Measurements from ENCODE around the gene PHF2. TPM values are rescaled to one million over a fixed set of nuclear protein-coding genes. Genes with fewer than 3 reads are reported as not detected.

PHF2 gene
- total RNA-seq, 4 donors from 2014 or later = 22.6 to 40.2 (median 28.4) TPM

- Histone ChIP-seq H3K27me3 (no peaks in the 10 kb centered on the region), H3K4me1 (peaks cover 26% of the 10 kb centered on the region), H3K4me3 (no peak overlapping the region), H3K36me3 (no peaks in the 10 kb centered on the region), H3K27ac (no peak overlapping the region), H3K9me3 (no peaks in the 10 kb centered on the region)
- WGBS = 77% methylated on average over 5 of the region's 5 CpGs
- TF ChIP-seq EP300 (IDR thresholded peaks at IDR 0.05) (no peak), POLR2AphosphoS5 (IDR thresholded peaks at IDR 0.05) (no peak), POLR2A (IDR thresholded peaks at IDR 0.05) (no peak)
- TF ChIP-seq, protein P1, sequence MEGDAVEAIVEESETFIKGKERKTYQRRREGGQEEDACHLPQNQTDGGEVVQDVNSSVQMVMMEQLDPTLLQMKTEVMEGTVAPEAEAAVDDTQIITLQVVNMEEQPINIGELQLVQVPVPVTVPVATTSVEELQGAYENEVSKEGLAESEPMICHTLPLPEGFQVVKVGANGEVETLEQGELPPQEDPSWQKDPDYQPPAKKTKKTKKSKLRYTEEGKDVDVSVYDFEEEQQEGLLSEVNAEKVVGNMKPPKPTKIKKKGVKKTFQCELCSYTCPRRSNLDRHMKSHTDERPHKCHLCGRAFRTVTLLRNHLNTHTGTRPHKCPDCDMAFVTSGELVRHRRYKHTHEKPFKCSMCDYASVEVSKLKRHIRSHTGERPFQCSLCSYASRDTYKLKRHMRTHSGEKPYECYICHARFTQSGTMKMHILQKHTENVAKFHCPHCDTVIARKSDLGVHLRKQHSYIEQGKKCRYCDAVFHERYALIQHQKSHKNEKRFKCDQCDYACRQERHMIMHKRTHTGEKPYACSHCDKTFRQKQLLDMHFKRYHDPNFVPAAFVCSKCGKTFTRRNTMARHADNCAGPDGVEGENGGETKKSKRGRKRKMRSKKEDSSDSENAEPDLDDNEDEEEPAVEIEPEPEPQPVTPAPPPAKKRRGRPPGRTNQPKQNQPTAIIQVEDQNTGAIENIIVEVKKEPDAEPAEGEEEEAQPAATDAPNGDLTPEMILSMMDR (IDR thresholded peaks at IDR 0.05) = no peak
- no peak for DNase-seq (ENCODE audit: low spot score in 2 of 2)
Measured at GRCh38 chr9:93601666-93602065, 25.3 kb downstream of the PHF2 start.

DNA sequence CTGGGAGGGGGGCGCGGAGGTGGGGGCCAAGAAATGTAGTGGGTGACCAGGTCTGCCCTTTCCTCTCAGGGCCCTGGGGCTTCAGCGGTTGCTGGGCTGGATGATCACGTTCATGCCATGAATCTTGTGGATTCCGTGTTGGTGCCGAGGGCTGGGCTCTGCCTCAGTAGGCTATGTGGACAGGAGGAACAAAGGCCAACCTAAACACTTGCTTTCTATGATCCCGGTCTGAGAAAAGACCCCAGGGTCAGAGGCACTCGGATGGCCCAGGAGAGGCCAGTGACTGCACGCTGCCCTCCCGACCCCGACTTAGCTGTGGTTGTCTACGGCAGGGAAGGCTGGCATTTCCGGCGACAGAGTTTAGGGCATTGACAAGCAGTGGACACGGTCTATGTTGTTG lies 26.6 kb downstream of the PHF2 start:
- no peaks in the 10 kb centered on the region for H3K9me3 ChIP-seq
- H3K36me3 ChIP-seq = no peaks in the 10 kb centered on the region
- DNase-seq (ENCODE audit: low spot score in 2 of 2) = no peak
- H3K4me3 ChIP-seq = no peak overlapping the region
- H3K27me3 ChIP-seq = no peaks in the 10 kb centered on the region
- peaks cover 26% of the 10 kb centered on the region for H3K4me1 ChIP-seq
- 92% methylated on average over 15 of the region's 15 CpGs for WGBS
- TF ChIP-seq POLR2A (IDR thresholded peaks at IDR 0.05) (no peak), EP300 (IDR thresholded peaks at IDR 0.05) (no peak), POLR2AphosphoS5 (IDR thresholded peaks at IDR 0.05) (no peak)
- TF ChIP-seq, protein P1 (IDR thresholded peaks at IDR 0.05) = no peak
- no peak overlapping the region for H3K27ac ChIP-seq

GRCh38 chr9:93603906-93604326 lies 27.5 kb downstream of the PHF2 start:
- H3K36me3 ChIP-seq = no peaks in the 10 kb centered on the region
- WGBS = 50% methylated on average over 3 of the region's 4 CpGs
- H3K27ac ChIP-seq = no peak overlapping the region
- H3K4me1 ChIP-seq = peaks cover 19% of the 10 kb centered on the region
- H3K27me3 ChIP-seq = no peaks in the 10 kb centered on the region
- H3K4me3 ChIP-seq = no peak overlapping the region
- no peak for DNase-seq (ENCODE audit: low spot score in 2 of 2)
- H3K9me3 ChIP-seq = no peaks in the 10 kb centered on the region
- TF ChIP-seq POLR2AphosphoS5 (IDR thresholded peaks at IDR 0.05) = no peak
- TF ChIP-seq EP300 (IDR thresholded peaks at IDR 0.05) = no peak
- TF ChIP-seq POLR2A (IDR thresholded peaks at IDR 0.05) = no peak
- TF ChIP-seq, protein P1 (IDR thresholded peaks at IDR 0.05) = no peak

DNA sequence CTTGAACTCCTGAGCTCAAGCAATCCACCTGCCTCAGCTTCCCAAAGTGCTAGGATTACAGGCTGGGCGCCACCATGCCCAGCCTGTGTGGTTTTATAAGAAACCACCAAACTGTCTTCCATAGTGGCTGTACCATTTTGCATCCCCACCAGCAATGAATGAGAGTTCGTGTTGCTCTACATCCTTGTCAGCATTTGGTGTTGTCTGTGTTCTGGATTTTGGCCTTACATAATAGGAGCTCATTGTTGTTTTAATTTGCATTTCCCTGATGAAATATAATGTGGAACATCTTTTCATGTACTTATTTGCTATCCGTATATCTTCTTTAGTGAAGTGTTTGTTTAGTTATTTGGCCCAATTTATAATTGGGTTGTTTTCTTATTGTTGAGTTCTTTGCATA lies 29.8 kb downstream of the PHF2 start:
- no peaks in the 10 kb centered on the region for H3K4me1 ChIP-seq
- no peak overlapping the region for H3K27ac ChIP-seq
- H3K9me3 ChIP-seq = peaks cover 14% of the 10 kb centered on the region
- H3K27me3 ChIP-seq = no peaks in the 10 kb centered on the region
- H3K36me3 ChIP-seq = no peaks in the 10 kb centered on the region
- 55% methylated on average over 3 of the region's 3 CpGs for WGBS
- no peak for DNase-seq (ENCODE audit: low spot score in 2 of 2)
- H3K4me3 ChIP-seq = no peak overlapping the region
- TF ChIP-seq POLR2A (IDR thresholded peaks at IDR 0.05) (no peak), EP300 (IDR thresholded peaks at IDR 0.05) (no peak), POLR2AphosphoS5 (IDR thresholded peaks at IDR 0.05) (no peak)
- TF ChIP-seq, protein P1 (IDR thresholded peaks at IDR 0.05) = no peak

DNA sequence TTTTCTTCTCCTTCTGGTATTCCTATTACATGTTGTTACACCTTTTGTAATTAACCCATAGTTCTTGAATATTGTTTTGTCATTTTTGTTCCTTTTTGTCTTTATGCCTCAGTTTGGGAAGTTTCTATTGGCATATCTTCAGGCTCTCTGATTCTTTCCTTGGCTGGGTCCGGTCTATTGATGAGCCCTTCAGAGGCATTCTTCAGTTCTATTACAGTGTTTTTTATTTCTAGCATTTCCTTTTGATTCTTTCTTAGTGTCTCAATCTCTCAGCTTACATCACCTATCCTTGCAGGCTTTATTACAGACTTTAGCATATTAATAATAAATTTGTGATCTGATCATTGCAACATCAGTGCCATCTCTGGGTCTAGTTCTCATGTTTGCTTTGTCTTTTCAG lies 33.8 kb downstream of the PHF2 start:
- Histone ChIP-seq H3K27ac (no peak overlapping the region), H3K4me3 (no peak overlapping the region), H3K9me3 (peaks cover 14% of the 10 kb centered on the region), H3K36me3 (no peaks in the 10 kb centered on the region), H3K4me1 (peaks cover 15% of the 10 kb centered on the region), H3K27me3 (no peaks in the 10 kb centered on the region)
- DNase-seq (ENCODE audit: low spot score in 2 of 2) = no peak
- WGBS = 100% methylated on average over 1 of the region's 1 CpG
- TF ChIP-seq, protein P1 (IDR thresholded peaks at IDR 0.05) = no peak
- TF ChIP-seq POLR2AphosphoS5 (IDR thresholded peaks at IDR 0.05) (no peak), EP300 (IDR thresholded peaks at IDR 0.05) (no peak), POLR2A (IDR thresholded peaks at IDR 0.05) (no peak)

Measured in suprapubic skin (tissue), 4 donors.